K562 (cell line): Measurements from ENCODE around the gene ST8SIA1.

Source experiments
- MXI1 ChIP-seq: IDR thresholded peaks from 2 replicates; pipeline ENCODE4 v1.6.1; 2011; ENCODE audit warnings: low read depth, mild to moderate bottlenecking, improper control_type of control experiment, low read length
- TF ChIP-seq, protein P1 (sequence below): fragments of 250-450 bp; sonication (Bioruptor Pico); IDR thresholded peaks from 2 replicates; pipeline ENCODE4 v1.5.0; 2021; ENCODE audit warnings: mild to moderate bottlenecking, borderline replicate concordance

DNA sequence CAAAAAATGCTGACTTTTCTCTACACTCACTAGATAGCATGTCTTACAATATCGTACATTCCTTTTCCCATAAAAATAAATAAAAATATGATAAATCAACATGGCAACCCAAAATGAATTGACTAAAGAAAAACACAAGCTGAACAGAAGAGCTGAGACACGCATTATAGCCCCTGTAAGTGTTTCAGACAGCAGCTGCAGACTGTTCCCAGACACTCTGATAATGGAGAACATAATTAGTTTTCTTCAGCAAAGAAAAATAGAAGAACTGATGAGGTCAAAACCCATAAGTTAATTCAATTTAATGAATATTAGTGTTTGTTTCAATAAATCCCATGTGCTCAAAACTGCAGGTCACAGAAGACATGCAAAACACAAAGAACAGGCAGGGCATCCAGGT is 23.8 kb downstream of the ST8SIA1 start:
- no peak for TF ChIP-seq MXI1
- TF ChIP-seq, protein P1, sequence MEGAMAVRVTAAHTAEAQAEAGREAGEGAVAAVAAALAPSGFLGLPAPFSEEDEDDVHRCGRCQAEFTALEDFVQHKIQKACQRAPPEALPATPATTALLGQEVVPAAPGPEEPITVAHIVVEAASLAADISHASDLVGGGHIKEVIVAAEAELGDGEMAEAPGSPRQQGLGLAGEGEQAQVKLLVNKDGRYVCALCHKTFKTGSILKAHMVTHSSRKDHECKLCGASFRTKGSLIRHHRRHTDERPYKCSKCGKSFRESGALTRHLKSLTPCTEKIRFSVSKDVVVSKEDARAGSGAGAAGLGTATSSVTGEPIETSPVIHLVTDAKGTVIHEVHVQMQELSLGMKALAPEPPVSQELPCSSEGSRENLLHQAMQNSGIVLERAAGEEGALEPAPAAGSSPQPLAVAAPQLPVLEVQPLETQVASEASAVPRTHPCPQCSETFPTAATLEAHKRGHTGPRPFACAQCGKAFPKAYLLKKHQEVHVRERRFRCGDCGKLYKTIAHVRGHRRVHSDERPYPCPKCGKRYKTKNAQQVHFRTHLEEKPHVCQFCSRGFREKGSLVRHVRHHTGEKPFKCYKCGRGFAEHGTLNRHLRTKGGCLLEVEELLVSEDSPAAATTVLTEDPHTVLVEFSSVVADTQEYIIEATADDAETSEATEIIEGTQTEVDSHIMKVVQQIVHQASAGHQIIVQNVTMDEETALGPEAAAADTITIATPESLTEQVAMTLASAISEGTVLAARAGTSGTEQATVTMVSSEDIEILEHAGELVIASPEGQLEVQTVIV (CRISPR knock-in tag): no peak
